Raji (cell line): ENCODE measurements around the gene TIAM2.

Source experiments
- POLR2A ChIP-seq: IDR thresholded peaks from 2 replicates; pipeline ENCODE4 v1.6.1; 2011; ENCODE audit warnings: low read depth, low read length, control low read depth; ENCODE audit not compliant: insufficient read depth

The TIAM2 gene

GRCh38 chr6:154995254-154996015 is at the start of gene TIAM2:
TIAM2 (plus strand) TSS chr6:154995315; CDS start chr6:155129224, 133,909 bp downstream.
- no peak for TF ChIP-seq POLR2A

- no peak for TF ChIP-seq POLR2A
Measured at GRCh38 chr6:154950979-154951344, 44.2 kb upstream of the TIAM2 start.

GRCh38 chr6:154951345-154952200 is 43.5 kb upstream of the TIAM2 start:
- TF ChIP-seq POLR2A = no peak

- no peak for TF ChIP-seq POLR2A
Measured at GRCh38 chr6:154953644-154954043, 41.5 kb upstream of the TIAM2 start.

- TF ChIP-seq POLR2A = no peak
Measured at GRCh38 chr6:154954347-154954746, 40.8 kb upstream of the TIAM2 start.

- TF ChIP-seq POLR2A = no peak
Measured at GRCh38 chr6:154956771-154957522, 38.2 kb upstream of the TIAM2 start.

- TF ChIP-seq POLR2A = no peak
Measured at GRCh38 chr6:154958469-154958868, 36.6 kb upstream of the TIAM2 start.

GRCh38 chr6:154960299-154960843 is 34.7 kb upstream of the TIAM2 start:
- TF ChIP-seq POLR2A = no peak

GRCh38 chr6:154960854-154961530 is 34.1 kb upstream of the TIAM2 start:
- TF ChIP-seq POLR2A = no peak

GRCh38 chr6:154962753-154963152 is 32.4 kb upstream of the TIAM2 start:
- TF ChIP-seq POLR2A = no peak

GRCh38 chr6:154969796-154970195 is 25.3 kb upstream of the TIAM2 start:
- no peak for TF ChIP-seq POLR2A

GRCh38 chr6:154974485-154975149 is 20.5 kb upstream of the TIAM2 start:
- TF ChIP-seq POLR2A = no peak

- no peak for TF ChIP-seq POLR2A
Measured at GRCh38 chr6:154977588-154977987, 17.5 kb upstream of the TIAM2 start.
